HepG2 (cell line): ENCODE results near the gene ZBP1. TPM values are rescaled to one million over a fixed set of nuclear protein-coding genes. Genes with fewer than 3 reads are reported as not detected.
A peak's percentile ranks its signal among the peaks of the same experiment; 100 is the strongest.

Experiments
- ARNT ChIP-seq: fragments of 450-650 bp; IDR thresholded peaks from 2 replicates; pipeline ENCODE4 v1.6.1; 2017
- CBX5 ChIP-seq: sonication (generic); formaldehyde crosslinking; IDR thresholded peaks from 2 replicates; pipeline ENCODE4 v1.4.0; 2020; ENCODE audit warnings: missing genetic modification reagents, borderline replicate concordance
- EP300 ChIP-seq, 3 experiments: sonication (generic) in 1 of 3; formaldehyde crosslinking in 1 of 3; IDR thresholded peaks; 2 replicates each; pipeline versions ENCODE4 v1.5.1 to v1.6.1; 2011 to 2020; ENCODE audit warnings: low read depth in 2 of 3, low read length in 2 of 3, borderline replicate concordance in 1 of 3, improper control_type of control experiment in 1 of 3, mild to moderate bottlenecking in 1 of 3, missing genetic modification reagents in 1 of 3, moderate library complexity in 1 of 3
- GMEB1 ChIP-seq: sonication (generic); formaldehyde crosslinking; IDR thresholded peaks from 2 replicates; pipeline ENCODE4 v1.5.1; 2020; ENCODE audit warnings: missing genetic modification reagents, mild to moderate bottlenecking, borderline replicate concordance
- IKZF1 ChIP-seq: fragments of 450-650 bp; IDR thresholded peaks from 2 replicates; pipeline ENCODE4 v1.7.1; 2016
- MXD1 ChIP-seq: sonication (generic); formaldehyde crosslinking; IDR thresholded peaks from 2 replicates; pipeline ENCODE4 v1.4.0; 2020; ENCODE audit warnings: mild to moderate bottlenecking, missing genetic modification reagents
- MYNN ChIP-seq: sonication (generic); formaldehyde crosslinking; IDR thresholded peaks from 2 replicates; pipeline ENCODE4 v1.4.0; 2020; ENCODE audit warnings: mild to moderate bottlenecking, low read depth, missing genetic modification reagents
- NFE2 ChIP-seq: sonication (generic); formaldehyde crosslinking; IDR thresholded peaks from 2 replicates; pipeline ENCODE4 v1.4.0; 2020; ENCODE audit warnings: missing genetic modification reagents
- NPAS2 ChIP-seq: sonication (generic); formaldehyde crosslinking; IDR thresholded peaks from 2 replicates; pipeline ENCODE4 v1.8.0; 2022; ENCODE audit warnings: mild to moderate bottlenecking, missing genetic modification reagents, borderline replicate concordance
- PAWR ChIP-seq: sonication (generic); formaldehyde crosslinking; IDR thresholded peaks from 2 replicates; pipeline ENCODE4 v1.4.0; 2020; ENCODE audit warnings: missing genetic modification reagents, mild to moderate bottlenecking, borderline replicate concordance
- SAP130 ChIP-seq: IDR thresholded peaks from 2 replicates; pipeline ENCODE4 v1.6.1; 2016; ENCODE audit warnings: low read depth
- STAG1 ChIP-seq: sonication (generic); formaldehyde crosslinking; IDR thresholded peaks from 2 replicates; pipeline ENCODE4 v1.4.0; 2020; ENCODE audit warnings: missing genetic modification reagents
- TFE3 ChIP-seq: IDR thresholded peaks from 2 replicates; pipeline ENCODE4 v1.6.1; 2016
- ZC3H13 ChIP-seq: sonication (generic); formaldehyde crosslinking; IDR thresholded peaks from 2 replicates; pipeline ENCODE4 v1.8.1; 2023; ENCODE audit warnings: mild to moderate bottlenecking, missing genetic modification reagents, moderate library complexity
- ZMYM2 ChIP-seq: sonication (generic); formaldehyde crosslinking; IDR thresholded peaks from 2 replicates; pipeline ENCODE4 v1.8.0; 2022; ENCODE audit warnings: mild to moderate bottlenecking, missing genetic modification reagents
- ZNF253 ChIP-seq: sonication (generic); formaldehyde crosslinking; IDR thresholded peaks from 2 replicates; pipeline ENCODE4 v1.8.0; 2022; ENCODE audit warnings: mild to moderate bottlenecking, missing genetic modification reagents, borderline replicate concordance
- ZNF292 ChIP-seq: sonication (generic); formaldehyde crosslinking; IDR thresholded peaks from 2 replicates; pipeline ENCODE4 v1.8.1; 2022; ENCODE audit warnings: mild to moderate bottlenecking, low read depth, missing genetic modification reagents, borderline replicate concordance
- ZNF343 ChIP-seq: sonication (generic); formaldehyde crosslinking; IDR thresholded peaks from 2 replicates; pipeline ENCODE4 v1.4.0; 2020; ENCODE audit warnings: mild to moderate bottlenecking, missing genetic modification reagents
- ZNF564 ChIP-seq: sonication (generic); formaldehyde crosslinking; IDR thresholded peaks from 2 replicates; pipeline ENCODE4 v1.8.1; 2023; ENCODE audit warnings: mild to moderate bottlenecking, missing genetic modification reagents
- ZNF660 ChIP-seq: sonication (generic); formaldehyde crosslinking; IDR thresholded peaks from 2 replicates; pipeline ENCODE4 v1.5.1; 2020; ENCODE audit warnings: mild to moderate bottlenecking, low read depth, missing genetic modification reagents, borderline replicate concordance
- ZNF775 ChIP-seq: sonication (generic); formaldehyde crosslinking; IDR thresholded peaks from 2 replicates; pipeline ENCODE4 v1.4.0; 2020; ENCODE audit warnings: missing genetic modification reagents, mild to moderate bottlenecking, moderate library complexity, borderline replicate concordance
- ZNF800 ChIP-seq: sonication (generic); formaldehyde crosslinking; IDR thresholded peaks from 2 replicates; pipeline ENCODE4 v1.4.0; 2020; ENCODE audit warnings: missing genetic modification reagents
- polyA plus RNA-seq, 8 experiments: library from polyadenylated mRNA; depleted of rRNA in 3 of 8; stranded (reverse) in 7 of 8; unstranded in 1 of 8; fragments of >200 nt; fragmentation: Illumina TruSeq in 4 of 8; extraction: Trizol in 4 of 8; gene quantifications; 2 replicates each; pipeline versions ENCODE4 v1.2.1 to v1.2.3, GENCODE V29; 2011 to 2016; ENCODE audit warnings: low read depth in 4 of 8, missing spikeins in 1 of 8, mixed read lengths in 1 of 8; ENCODE audit not compliant: insufficient read depth in 1 of 8
- total RNA-seq, 5 experiments: library from RNA; depleted of rRNA; stranded (reverse); fragments of >200 nt; fragmentation: Illumina TruSeq; extraction: Trizol; gene quantifications; 2 replicates each; pipeline ENCODE4 v1.2.3, GENCODE V29; 2016; ENCODE audit warnings: low read depth in 1 of 5
- TF ChIP-seq, protein P1 (sequence below): sonication (generic); formaldehyde crosslinking; IDR thresholded peaks from 2 replicates; pipeline ENCODE4 v1.5.0; 2020; ENCODE audit warnings: missing genetic modification reagents

Gene ZBP1
- total and polyA plus RNA-seq, 2 of the 13 experiments (the other 11 are each of a cell fraction or from before 2014, with no cell fraction given), result not detected

DNA sequence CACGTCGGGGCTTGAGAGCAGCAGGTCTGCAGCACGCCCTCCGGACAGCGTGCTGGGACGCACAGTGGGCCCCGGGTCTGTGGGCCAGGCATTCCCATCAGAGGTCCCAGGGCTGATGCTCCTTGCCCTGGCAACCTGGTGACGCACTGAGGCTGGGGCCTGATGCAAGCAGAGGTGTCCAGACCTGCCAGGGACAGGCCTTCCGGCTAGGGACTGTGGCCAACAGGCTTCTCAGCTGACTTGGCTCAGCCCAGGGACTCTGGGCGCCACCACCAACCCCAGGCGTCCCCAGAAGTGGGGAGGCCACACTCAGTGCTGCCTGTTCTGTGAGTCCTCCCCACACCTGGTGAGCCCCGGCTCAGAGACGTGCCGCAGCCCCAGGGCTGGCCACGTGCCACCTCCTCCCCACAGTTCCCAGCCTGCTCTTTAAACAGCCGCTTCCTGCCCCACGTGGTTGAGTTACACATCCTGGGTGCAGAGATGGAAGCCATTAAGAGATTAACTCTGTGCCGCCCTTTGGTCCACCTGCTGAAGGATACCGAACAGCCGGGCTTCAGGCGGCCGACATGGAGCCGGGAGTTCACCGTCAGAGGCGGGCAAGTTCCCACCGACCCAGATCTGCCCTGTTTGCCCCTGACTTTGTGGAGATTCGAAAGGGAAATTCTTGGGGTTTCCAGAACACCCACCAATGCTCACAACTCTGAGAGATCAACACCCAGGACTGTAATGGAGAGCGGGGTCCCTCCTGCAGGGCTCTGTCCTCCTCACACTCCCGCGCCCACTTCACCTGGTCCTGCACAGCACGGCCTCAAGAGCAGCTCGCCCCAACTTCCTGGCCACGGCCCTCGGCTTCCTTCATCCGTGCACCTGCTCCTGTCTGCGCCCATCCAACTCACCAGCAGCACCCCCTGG lies 37.6 kb upstream of the ZBP1 start (continued):
- TF ChIP-seq ZNF343, result no peak
- TF ChIP-seq ZNF564 (CRISPR knock-in tag), result no peak
- no peak for TF ChIP-seq NPAS2
- TF ChIP-seq STAG1 (CRISPR knock-in tag), result no peak
- TF ChIP-seq GMEB1, result no peak
- TF ChIP-seq MYNN, result no peak
- no peak for TF ChIP-seq CBX5
- TF ChIP-seq PAWR (CRISPR knock-in tag), result no peak
- peak; percentile 47; the same call in 1 of the 2 replicates for TF ChIP-seq TFE3 (CRISPR knock-in tag)
- no peak for TF ChIP-seq ZNF292 (CRISPR knock-in tag)
- TF ChIP-seq NFE2, result no peak
- no peak for TF ChIP-seq ARNT
- TF ChIP-seq ZNF800 (CRISPR knock-in tag), result no peak
- TF ChIP-seq EP300 (IDR thresholded peaks at IDR 0.05; ENCODE audit: low read depth in 2 of 2, low read length in 2 of 2), result no peak
- no peak for TF ChIP-seq EP300 (CRISPR knock-in tag; IDR thresholded peaks at IDR 0.05; ENCODE audit: borderline replicate concordance)
- TF ChIP-seq MXD1 (CRISPR knock-in tag), result 0 out of 2 replicates have a peak, but pooled peaks have one; percentile 24
- TF ChIP-seq, protein P1, sequence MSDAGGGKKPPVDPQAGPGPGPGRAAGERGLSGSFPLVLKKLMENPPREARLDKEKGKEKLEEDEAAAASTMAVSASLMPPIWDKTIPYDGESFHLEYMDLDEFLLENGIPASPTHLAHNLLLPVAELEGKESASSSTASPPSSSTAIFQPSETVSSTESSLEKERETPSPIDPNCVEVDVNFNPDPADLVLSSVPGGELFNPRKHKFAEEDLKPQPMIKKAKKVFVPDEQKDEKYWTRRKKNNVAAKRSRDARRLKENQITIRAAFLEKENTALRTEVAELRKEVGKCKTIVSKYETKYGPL, result no peak
- no peak for TF ChIP-seq ZMYM2 (CRISPR knock-in tag)
- TF ChIP-seq ZNF775, result no peak
- no peak for TF ChIP-seq IKZF1
- no peak for TF ChIP-seq ZNF253 (CRISPR knock-in tag)
- TF ChIP-seq ZNF660 (CRISPR knock-in tag), result no peak
- no peak for TF ChIP-seq ZC3H13 (CRISPR knock-in tag)
- TF ChIP-seq SAP130 (CRISPR knock-in tag), result peak; percentile 38; the same call in 1 of the 2 replicates
